HG03520 (cell line): Measurements from ENCODE around the gene IMPG2.
A peak's percentile ranks its signal among the peaks of the same experiment; 100 is the strongest.
"Not testable (repeated sequence)": the region's sequence is repeated elsewhere in the genome, so short reads cannot be mapped to it uniquely, and the experiment has no call there.

Experiments used
- ATAC-seq: cut with Tn5 transposase; IDR thresholded peaks from one replicate; pipeline ENCODE4 v1.9.1; 2021; ENCODE audit warnings: mild to moderate bottlenecking, moderate library complexity; ENCODE audit not compliant: unreplicated experiment

The IMPG2 gene

DNA sequence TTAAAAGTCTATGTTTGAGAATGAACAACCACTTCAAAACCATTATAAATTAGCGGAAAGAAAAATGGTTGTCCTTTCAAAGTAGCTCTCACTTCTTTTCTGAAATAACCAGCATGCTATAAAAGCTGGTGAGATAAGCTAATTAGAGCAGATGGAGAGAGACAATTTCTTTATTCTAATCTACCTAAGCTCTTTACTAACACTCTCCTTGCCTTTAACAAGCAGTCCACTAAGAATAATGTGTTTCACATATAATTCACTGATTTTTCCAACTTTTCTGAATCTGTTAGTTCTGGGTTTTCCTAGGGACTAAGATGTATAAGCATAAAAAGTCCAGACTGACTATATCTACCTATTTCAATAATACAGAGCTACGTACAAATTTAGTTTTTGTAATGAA lies at the start of gene IMPG2:
IMPG2 (minus strand) TSS at position 101 of the 400 bp plus-strand sequence. CDS start 203 bp downstream, outside the sequence.
- ATAC-seq = no peak

- ATAC-seq = no peak
Observed at GRCh38 chr3:101362406-101362805, 42.0 kb upstream of the IMPG2 start.

- ATAC-seq = no peak
Observed at GRCh38 chr3:101351829-101352228, 31.5 kb upstream of the IMPG2 start.

- no peak for ATAC-seq
Observed at GRCh38 chr3:101340591-101340990, 20.2 kb upstream of the IMPG2 start.

DNA sequence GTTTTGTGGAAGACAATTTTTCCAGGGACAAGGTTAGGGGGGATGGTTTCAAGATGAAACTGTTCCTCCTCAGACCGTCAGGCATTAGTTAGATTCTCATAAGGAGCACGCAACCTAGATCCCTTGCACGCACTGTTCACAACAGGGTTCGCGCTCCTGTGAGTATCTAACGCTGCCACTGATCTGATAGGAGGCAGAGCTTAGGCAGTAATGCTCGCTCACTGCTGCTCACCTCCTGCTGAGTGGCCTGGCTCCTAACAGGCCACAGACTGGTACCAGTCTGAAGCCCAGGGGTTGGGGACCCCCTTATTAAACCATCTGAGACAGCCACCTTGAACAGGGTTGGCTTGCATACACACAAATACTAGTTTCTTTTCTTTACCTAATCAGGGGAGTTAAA lies 13.5 kb upstream of the IMPG2 start:
- ATAC-seq = no peak

GRCh38 chr3:101329016-101329673 lies 8.8 kb upstream of the IMPG2 start:
- ATAC-seq = no peak

GRCh38 chr3:101325393-101326134 lies 5.2 kb upstream of the IMPG2 start:
- no peak for ATAC-seq

DNA sequence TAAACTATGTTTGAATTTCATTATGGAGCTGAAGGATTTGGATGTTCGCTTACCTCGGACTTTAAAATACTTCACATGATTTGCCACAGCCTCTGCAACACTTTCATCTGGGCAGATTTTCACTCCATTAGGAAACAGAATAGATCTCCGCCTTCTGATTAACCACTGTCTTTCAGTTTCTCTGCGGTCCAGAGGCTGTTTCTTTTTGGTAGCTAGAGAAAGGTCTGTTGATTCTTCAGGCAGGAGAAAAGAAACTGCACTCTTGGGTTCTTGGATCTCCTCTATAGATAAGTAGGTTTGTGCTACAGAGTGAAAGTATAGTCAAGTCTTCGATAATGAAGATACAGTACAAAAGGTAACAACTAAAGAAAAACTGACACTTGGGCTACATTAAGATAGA lies 844 bp downstream of the IMPG2 start:
- no peak for ATAC-seq

- no peak for ATAC-seq
Observed at GRCh38 chr3:101312545-101312944, 7.8 kb downstream of the IMPG2 start.

DNA sequence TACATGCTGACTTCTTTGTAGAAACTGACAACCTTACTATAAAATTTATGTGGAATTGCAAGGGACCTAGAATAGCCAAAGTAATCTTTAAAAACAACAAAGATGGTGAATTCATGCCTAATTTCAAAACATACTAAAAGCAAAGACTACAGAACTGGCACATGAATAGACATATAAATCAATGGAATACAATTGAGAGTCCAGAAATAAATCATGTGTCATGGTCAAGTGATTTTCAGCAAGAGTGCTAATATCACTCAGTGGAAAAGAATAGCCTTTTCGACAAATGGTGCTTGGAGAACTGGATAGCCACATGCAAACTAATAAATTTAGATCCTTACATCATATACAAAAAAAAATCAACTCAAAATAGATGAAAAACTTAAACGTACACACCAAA lies 8.7 kb downstream of the IMPG2 start:
- ATAC-seq = no peak

- ATAC-seq = no peak
Observed at GRCh38 chr3:101310978-101311375, 9.4 kb downstream of the IMPG2 start.

DNA sequence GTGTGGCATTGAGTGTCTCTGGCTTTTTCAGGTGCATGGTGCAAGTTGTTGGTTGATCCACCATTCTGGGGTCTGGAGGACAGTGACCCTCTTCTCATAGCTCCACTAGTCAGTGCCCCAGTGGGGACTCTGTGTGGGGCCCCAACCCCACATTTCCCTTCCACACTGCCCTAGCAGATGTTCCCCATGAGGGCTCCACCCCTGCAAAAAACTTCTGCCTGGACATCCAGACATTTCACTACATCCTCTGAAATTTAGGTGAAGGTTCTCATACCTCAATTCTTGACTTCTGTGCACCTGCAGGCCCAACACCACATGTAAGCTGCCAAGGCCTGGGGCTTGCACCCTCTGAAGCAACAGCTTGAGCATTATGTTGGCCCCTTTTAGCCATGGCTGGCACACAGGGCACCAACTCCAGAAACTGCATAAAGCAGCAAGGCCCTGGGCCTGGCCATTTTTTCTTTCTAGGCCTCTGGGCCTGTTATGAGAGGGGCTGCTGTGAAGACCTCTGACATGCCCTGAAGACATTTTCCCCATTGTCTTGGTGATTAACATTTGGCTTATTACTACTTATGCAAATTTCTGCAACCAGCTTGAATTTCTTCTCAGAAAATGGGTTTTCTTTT lies 12.1 kb downstream of the IMPG2 start:
- not testable (repeated sequence) for ATAC-seq

- no peak for ATAC-seq
Observed at GRCh38 chr3:101303836-101304235, 16.5 kb downstream of the IMPG2 start.

DNA sequence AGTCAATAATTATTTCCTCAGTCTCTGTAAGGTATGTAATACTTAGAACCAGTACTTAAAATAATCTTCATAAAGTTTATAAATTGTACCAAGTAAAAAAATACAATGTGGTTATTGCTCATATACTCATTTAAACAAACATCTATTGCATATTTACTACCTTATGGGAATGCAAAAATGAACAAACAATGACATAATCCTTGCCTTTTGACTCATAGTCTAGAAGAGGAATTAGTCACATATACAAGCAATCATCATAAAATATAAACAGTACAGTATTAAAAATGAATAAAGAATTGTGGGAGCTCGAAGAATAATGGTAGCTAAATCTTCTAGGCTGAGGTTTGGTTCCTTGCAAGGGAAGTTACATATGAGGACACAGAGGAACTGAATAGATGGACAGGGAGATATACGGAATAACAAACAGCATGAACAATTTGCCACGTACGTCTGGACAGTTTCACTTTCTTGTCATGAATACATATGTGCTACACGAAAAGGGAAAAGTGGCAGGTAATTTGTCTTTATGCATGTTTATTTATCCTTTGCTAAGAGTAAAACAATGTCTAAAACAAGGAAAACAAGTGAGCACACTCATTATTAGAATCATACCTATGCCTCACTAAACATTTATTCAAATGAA lies 17.2 kb downstream of the IMPG2 start:
- peak; percentile 86 for ATAC-seq

DNA sequence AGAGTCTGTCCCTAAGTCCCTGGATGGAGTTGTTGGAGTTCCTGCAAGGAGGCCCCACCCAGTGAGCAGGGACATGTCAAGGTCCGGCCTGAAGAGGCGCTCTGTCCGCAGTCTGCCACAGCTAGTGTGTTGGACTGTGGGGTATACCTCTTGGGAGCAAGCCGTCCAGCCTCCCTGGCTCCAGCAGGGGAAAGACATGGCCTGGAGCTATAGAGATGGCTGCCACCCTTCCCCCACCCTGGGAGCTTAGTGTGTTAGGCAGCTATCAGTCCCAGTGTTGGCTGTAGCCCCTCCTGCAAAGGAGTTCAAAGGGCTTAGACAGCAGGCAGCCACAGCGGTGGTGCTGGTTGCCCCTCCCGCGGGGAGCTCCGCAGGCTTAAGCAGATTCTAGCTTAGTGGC lies 20.3 kb downstream of the IMPG2 start:
- no peak for ATAC-seq

DNA sequence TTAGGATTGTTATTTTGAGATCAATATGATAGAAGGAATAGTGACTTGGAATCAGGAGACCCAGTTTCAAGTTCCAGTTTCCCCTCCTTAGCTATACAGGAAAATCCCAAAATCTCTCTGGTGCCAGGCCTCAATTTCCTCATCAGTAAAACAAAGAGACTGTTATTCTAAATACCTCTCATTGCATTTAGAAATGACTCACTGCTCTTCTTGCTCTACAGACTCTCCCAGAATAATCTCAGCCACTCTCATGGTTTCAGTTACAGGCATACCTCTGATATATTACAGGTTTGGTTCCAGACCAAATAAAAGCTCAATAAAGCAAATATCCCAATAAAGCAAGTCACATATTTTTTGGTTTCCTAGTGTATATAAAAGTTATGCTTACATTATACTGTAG lies 28.3 kb downstream of the IMPG2 start:
- ATAC-seq = no peak

- ATAC-seq = no peak
Observed at GRCh38 chr3:101288294-101288693, 32.1 kb downstream of the IMPG2 start.

DNA sequence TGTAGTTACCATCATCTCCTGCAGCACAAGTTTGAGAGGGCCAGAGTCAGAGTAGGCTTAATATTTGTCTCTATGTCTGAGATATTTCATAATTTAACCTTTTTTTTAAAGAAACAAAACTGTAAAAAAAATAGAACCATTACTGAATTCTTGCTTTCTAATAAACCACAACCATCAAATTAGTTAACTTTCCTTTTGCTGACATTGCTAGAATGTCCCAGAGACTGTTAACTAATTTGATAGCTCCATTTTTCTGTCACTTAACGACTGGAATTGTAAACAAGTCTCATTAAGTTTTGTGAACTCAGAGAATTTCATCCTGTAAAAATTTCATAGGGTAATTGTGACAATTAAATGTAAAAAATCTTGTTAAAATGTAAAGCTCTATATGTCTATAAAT lies 35.6 kb downstream of the IMPG2 start:
- ATAC-seq = no peak

DNA sequence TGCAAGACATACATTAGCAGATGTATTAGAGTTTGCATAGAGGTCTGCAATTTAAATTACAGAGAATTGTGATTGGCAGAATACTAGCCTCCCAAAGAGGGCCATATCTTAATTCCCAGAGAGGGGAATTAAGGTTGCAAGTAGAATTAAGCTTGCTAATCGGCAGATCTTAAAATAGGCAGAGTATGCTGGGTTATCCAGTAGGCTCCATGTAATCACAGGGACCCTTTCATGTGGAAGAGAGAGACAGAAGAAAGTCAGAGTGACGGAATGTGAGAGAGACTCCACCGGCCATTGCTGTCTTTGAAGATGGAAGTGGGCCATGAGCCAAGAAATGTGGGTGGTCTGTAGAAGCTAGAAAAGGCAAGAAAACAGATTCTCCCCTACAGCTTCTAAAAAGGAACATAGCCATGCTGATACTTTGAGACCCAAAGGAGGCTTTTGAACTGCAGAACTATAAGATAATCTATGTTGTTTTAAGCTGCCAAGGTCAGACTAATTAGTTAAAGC lies 38.8 kb downstream of the IMPG2 start:
- ATAC-seq = no peak

GRCh38 chr3:101279765-101280385 lies 40.5 kb downstream of the IMPG2 start:
- no peak for ATAC-seq

DNA sequence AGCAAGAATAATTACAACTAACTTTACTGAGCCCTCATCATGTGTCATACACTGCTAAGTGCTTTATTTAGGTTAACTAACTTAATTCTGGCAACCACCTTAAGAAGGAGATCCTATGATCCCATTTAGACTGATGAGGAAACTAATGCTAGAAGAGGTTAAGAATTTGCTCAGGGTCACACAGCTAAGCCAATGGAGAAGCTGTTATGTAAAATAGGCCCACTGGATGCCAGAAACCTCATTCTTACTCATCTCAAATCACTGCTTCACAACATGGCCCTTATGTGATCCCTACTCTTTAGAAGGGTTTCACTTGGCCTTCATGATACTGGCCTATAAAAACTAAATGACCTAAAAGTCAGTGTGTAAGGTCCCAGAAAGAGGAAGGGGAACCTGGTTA lies 41.2 kb downstream of the IMPG2 start:
- no peak for ATAC-seq
